ENCODE data around the gene ZNF778.

DNA sequence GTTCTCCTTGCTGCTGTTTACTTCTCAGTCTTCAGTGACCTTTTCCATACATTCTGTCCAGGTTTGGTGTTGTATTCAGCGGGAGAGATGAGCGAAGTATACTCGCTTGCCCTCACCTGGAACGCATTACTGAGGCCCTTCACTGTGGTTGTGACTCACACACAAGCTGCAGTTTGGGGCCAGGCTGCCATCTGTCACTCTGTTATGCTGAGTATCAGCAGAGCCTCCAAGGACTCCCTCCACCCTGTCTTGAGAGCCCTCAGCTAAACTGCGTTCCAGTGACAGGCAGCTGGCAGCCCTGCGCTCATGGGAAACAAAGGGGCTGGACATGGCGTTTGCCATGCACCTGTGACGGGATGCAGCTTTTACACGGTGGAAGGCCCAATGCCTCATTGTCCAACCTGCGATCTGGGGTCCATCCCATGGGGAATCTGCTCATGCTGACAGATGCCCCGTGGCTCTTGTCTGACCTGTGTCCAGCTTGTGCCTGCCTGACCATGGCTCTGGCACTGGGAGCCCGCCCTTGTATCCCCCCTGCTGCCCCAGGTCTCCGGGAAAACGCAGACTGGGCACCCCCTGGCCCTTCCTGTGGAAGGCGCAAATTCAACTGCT lies 6.5 kb upstream of the ZNF778 start:
- TF ChIP-seq RAD21 (IDR thresholded peaks at IDR 0.05; ENCODE audit: low read length), result no peak
- TF ChIP-seq SIN3A (IDR thresholded peaks at IDR 0.05; ENCODE audit: borderline replicate concordance, low read depth, low read length), result no peak
- TF ChIP-seq, protein P1, sequence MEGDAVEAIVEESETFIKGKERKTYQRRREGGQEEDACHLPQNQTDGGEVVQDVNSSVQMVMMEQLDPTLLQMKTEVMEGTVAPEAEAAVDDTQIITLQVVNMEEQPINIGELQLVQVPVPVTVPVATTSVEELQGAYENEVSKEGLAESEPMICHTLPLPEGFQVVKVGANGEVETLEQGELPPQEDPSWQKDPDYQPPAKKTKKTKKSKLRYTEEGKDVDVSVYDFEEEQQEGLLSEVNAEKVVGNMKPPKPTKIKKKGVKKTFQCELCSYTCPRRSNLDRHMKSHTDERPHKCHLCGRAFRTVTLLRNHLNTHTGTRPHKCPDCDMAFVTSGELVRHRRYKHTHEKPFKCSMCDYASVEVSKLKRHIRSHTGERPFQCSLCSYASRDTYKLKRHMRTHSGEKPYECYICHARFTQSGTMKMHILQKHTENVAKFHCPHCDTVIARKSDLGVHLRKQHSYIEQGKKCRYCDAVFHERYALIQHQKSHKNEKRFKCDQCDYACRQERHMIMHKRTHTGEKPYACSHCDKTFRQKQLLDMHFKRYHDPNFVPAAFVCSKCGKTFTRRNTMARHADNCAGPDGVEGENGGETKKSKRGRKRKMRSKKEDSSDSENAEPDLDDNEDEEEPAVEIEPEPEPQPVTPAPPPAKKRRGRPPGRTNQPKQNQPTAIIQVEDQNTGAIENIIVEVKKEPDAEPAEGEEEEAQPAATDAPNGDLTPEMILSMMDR (IDR thresholded peaks at IDR 0.05), result no peak
- TF ChIP-seq FOXM1 (IDR thresholded peaks at IDR 0.05; ENCODE audit: low read depth), result no peak
- TF ChIP-seq MXI1 (IDR thresholded peaks at IDR 0.05; ENCODE audit: low read depth, low read length), result no peak
- peak; percentile 28; the same call in 1 of the 2 replicates for TF ChIP-seq FOSL2 (IDR thresholded peaks at IDR 0.05; ENCODE audit: borderline replicate concordance, low read depth)
- TF ChIP-seq NRF1 (IDR thresholded peaks at IDR 0.05; ENCODE audit: low read depth, low read length), result no peak
- TF ChIP-seq, protein P2, sequence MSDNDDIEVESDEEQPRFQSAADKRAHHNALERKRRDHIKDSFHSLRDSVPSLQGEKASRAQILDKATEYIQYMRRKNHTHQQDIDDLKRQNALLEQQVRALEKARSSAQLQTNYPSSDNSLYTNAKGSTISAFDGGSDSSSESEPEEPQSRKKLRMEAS (IDR thresholded peaks at IDR 0.05; ENCODE audit: low read depth), result no peak
- no peak for TF ChIP-seq GABPA (IDR thresholded peaks at IDR 0.05; ENCODE audit: low read depth)
- no peak for TF ChIP-seq TAF1 (IDR thresholded peaks at IDR 0.05; ENCODE audit: borderline replicate concordance, low read depth, low read length)
- TF ChIP-seq, protein P3, sequence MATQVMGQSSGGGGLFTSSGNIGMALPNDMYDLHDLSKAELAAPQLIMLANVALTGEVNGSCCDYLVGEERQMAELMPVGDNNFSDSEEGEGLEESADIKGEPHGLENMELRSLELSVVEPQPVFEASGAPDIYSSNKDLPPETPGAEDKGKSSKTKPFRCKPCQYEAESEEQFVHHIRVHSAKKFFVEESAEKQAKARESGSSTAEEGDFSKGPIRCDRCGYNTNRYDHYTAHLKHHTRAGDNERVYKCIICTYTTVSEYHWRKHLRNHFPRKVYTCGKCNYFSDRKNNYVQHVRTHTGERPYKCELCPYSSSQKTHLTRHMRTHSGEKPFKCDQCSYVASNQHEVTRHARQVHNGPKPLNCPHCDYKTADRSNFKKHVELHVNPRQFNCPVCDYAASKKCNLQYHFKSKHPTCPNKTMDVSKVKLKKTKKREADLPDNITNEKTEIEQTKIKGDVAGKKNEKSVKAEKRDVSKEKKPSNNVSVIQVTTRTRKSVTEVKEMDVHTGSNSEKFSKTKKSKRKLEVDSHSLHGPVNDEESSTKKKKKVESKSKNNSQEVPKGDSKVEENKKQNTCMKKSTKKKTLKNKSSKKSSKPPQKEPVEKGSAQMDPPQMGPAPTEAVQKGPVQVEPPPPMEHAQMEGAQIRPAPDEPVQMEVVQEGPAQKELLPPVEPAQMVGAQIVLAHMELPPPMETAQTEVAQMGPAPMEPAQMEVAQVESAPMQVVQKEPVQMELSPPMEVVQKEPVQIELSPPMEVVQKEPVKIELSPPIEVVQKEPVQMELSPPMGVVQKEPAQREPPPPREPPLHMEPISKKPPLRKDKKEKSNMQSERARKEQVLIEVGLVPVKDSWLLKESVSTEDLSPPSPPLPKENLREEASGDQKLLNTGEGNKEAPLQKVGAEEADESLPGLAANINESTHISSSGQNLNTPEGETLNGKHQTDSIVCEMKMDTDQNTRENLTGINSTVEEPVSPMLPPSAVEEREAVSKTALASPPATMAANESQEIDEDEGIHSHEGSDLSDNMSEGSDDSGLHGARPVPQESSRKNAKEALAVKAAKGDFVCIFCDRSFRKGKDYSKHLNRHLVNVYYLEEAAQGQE (IDR thresholded peaks at IDR 0.05; ENCODE audit: low read depth, low read length), result no peak
- TF ChIP-seq RCOR1 (IDR thresholded peaks at IDR 0.05; ENCODE audit: low read length), result no peak
- no peak for TF ChIP-seq RXRA (IDR thresholded peaks at IDR 0.05; ENCODE audit: borderline replicate concordance, low read depth)
